GM10248 (cell line): ENCODE measurements around the gene TNFSF15.

Experiments used
- CTCF ChIA-PET: fragments of 300-600 bp; sonication (Branson Sonifier 250); formaldehyde crosslinking; extraction: SDS; loops from one replicate; lab custom pipeline; 2021; ENCODE audit warnings: antibody characterized with exemption; lab: Yijun Ruan, JAX
- POLR2A ChIA-PET: fragments of 350-650 bp; sonication (Branson Sonifier 250); formaldehyde crosslinking; extraction: SDS; loops from one replicate; lab custom pipeline; 2020; ENCODE audit warnings: antibody characterized with exemption; lab: Yijun Ruan, JAX
- DNase-seq: peaks from one replicate; pipeline ENCODE4 v3.0.0; 2012; ENCODE audit errors: extremely low spot score
- CTCF ChIP-seq: IDR thresholded peaks from 2 replicates; pipeline ENCODE4 v1.5.1; 2012; ENCODE audit warnings: mild to moderate bottlenecking, low read depth; ENCODE audit errors: extremely low read depth, missing control alignments, control extremely low read depth

Gene TNFSF15

GRCh38 chr9:114837923-114838322, 32.1 kb upstream of the TNFSF15 start:
- POLR2A ChIA-PET = no interaction called here

GRCh38 chr9:114836769-114837168, 30.9 kb upstream of the TNFSF15 start:
- ChIA-PET CTCF (interaction anchor here (1.5 kb wide), 1 partner anchor 11 kb away, joined by 4 read pairs; no protein-coding TSS in a partner anchor), POLR2A (no interaction called here)
- no peak for TF ChIP-seq CTCF
- no peak for DNase-seq

More at GRCh38 chr9:114837923-114838322, 32.1 kb upstream of the TNFSF15 start:
- TF ChIP-seq CTCF = no peak
- DNase-seq = no peak
- CTCF ChIA-PET = interaction anchor here (1.5 kb wide), 1 partner anchor 10 kb away, joined by 4 read pairs; no protein-coding TSS in a partner anchor

- CTCF ChIA-PET = interaction anchor here (0.7 to 2.1 kb wide), 7 partner anchors 11 to 49 kb away, joined by 3 to 6 read pairs (median 3); no protein-coding TSS in a partner anchor
Observed at GRCh38 chr9:114834386-114834785, 28.5 kb upstream of the TNFSF15 start.

GRCh38 chr9:114830546-114830945, 24.7 kb upstream of the TNFSF15 start:
- DNase-seq = no peak
- ChIA-PET POLR2A (no interaction called here), CTCF (interaction anchor here (0.7 to 1.4 kb wide), 2 partner anchors 9 to 153 kb away, joined by 3 to 4 read pairs; no protein-coding TSS in a partner anchor)
- TF ChIP-seq CTCF = no peak

More at GRCh38 chr9:114834386-114834785, 28.5 kb upstream of the TNFSF15 start:
- POLR2A ChIA-PET = no interaction called here
- TF ChIP-seq CTCF = no peak
- DNase-seq = no peak

- CTCF ChIA-PET = interaction anchor here (0.7 to 1.4 kb wide), 2 partner anchors 9 to 153 kb away, joined by 3 to 4 read pairs; no protein-coding TSS in a partner anchor
- no peak for TF ChIP-seq CTCF
- POLR2A ChIA-PET = no interaction called here
- no peak for DNase-seq
Observed at GRCh38 chr9:114829574-114830440, 24.0 kb upstream of the TNFSF15 start.

GRCh38 chr9:114828303-114828650, 22.4 kb upstream of the TNFSF15 start:
- TF ChIP-seq CTCF = no peak
- POLR2A ChIA-PET = no interaction called here
- CTCF ChIA-PET = interaction anchor here (2.3 kb wide), 1 partner anchor 13 kb away, joined by 5 read pairs; no protein-coding TSS in a partner anchor
- DNase-seq = no peak
